ENCODE measurements around the gene CNOT6L. TPM values are rescaled to one million over a fixed set of nuclear protein-coding genes. Genes with fewer than 3 reads are reported as not detected.

CNOT6L gene
- total and polyA plus RNA-seq, 2 of the 13 experiments (the other 11 are each of a cell fraction or from before 2014, with no cell fraction given) = 7.9 to 13.5 TPM

- TF ChIP-seq MEIS1 (CRISPR knock-in tag; IDR thresholded peaks at IDR 0.05; ENCODE audit: borderline replicate concordance) (no peak), ZNF737 (CRISPR knock-in tag; IDR thresholded peaks at IDR 0.05; ENCODE audit: borderline replicate concordance) (no peak), ZNF83 (CRISPR knock-in tag; IDR thresholded peaks at IDR 0.05; ENCODE audit: borderline replicate concordance) (no peak), ATF2 (CRISPR knock-in tag; IDR thresholded peaks at IDR 0.05) (peak; percentile 80; the same call in 1 of the 2 replicates), HMGXB3 (CRISPR knock-in tag; IDR thresholded peaks at IDR 0.05; ENCODE audit: borderline replicate concordance) (0 out of 2 replicates have a peak, but pooled peaks have one; percentile 62), ELF4 (CRISPR knock-in tag; IDR thresholded peaks at IDR 0.05; ENCODE audit: borderline replicate concordance) (peak; percentile 81), MAF1 (CRISPR knock-in tag; IDR thresholded peaks at IDR 0.05; ENCODE audit: borderline replicate concordance) (no peak), ZNF777 (CRISPR knock-in tag; IDR thresholded peaks at IDR 0.05) (no peak), FOXA1 (IDR thresholded peaks at IDR 0.05) (no peak), FOXA1 (CRISPR knock-in tag; IDR thresholded peaks at IDR 0.05) (peak; percentile 69), NAIF1 (CRISPR knock-in tag; IDR thresholded peaks at IDR 0.05; ENCODE audit: borderline replicate concordance) (peak; percentile 94), SAFB2 (CRISPR knock-in tag; IDR thresholded peaks at IDR 0.05; ENCODE audit: borderline replicate concordance, low read depth) (peak; percentile 62; the same call in 1 of the 2 replicates), ZNF546 (CRISPR knock-in tag; conservative IDR thresholded peaks at IDR 0.05) (no peak), SMYD3 (CRISPR knock-in tag; IDR thresholded peaks at IDR 0.05) (peak; percentile 62; the same call in 1 of the 2 replicates), ZSCAN22 (CRISPR knock-in tag; IDR thresholded peaks at IDR 0.05) (no peak), ATF7 (IDR thresholded peaks at IDR 0.05) (no peak), ATF7 (CRISPR knock-in tag; IDR thresholded peaks at IDR 0.05) (no peak), ZBTB20 (CRISPR knock-in tag; IDR thresholded peaks at IDR 0.05; ENCODE audit: borderline replicate concordance, low read depth) (peak; percentile 34; the same call in 1 of the 2 replicates), ZFP91 (CRISPR knock-in tag; IDR thresholded peaks at IDR 0.05; ENCODE audit: borderline replicate concordance) (peak; percentile 72)
- TF ChIP-seq, protein P1, sequence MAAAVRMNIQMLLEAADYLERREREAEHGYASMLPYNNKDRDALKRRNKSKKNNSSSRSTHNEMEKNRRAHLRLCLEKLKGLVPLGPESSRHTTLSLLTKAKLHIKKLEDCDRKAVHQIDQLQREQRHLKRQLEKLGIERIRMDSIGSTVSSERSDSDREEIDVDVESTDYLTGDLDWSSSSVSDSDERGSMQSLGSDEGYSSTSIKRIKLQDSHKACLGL (CRISPR knock-in tag; IDR thresholded peaks at IDR 0.05) = peak; percentile 87; the same call in 1 of the 2 replicates
- TF ChIP-seq, protein P2, sequence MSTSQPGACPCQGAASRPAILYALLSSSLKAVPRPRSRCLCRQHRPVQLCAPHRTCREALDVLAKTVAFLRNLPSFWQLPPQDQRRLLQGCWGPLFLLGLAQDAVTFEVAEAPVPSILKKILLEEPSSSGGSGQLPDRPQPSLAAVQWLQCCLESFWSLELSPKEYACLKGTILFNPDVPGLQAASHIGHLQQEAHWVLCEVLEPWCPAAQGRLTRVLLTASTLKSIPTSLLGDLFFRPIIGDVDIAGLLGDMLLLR (CRISPR knock-in tag; IDR thresholded peaks at IDR 0.05) = no peak
These were observed 43.5 kb upstream of the CNOT6L start, which contains the start of gene MRPL1 (continued) for GRCh38 chr4:77862478-77863216.
